Measurements from ENCODE around the gene CIC.
"Not testable (repeated sequence)": the region's sequence is repeated elsewhere in the genome, so short reads cannot be mapped to it uniquely, and the experiment has no call there.

CIC gene

GRCh38 chr19:42253245-42254088 lies 15.6 kb upstream of the CIC start:
- peak; percentile 88 for FAIRE-seq
- TF ChIP-seq POU2F2 (IDR thresholded peaks at IDR 0.05; ENCODE audit: low read depth, low read length) (no peak), SPI1 (IDR thresholded peaks at IDR 0.05; ENCODE audit: low read depth, low read length) (peak; percentile 88), POLR2AphosphoS5 (IDR thresholded peaks at IDR 0.05; ENCODE audit: low read depth, low read length) (peak; percentile 40; the same call in 1 of the 2 replicates)
- peak; percentile 78 for DNase-seq (ENCODE audit: insufficient read length, low spot score)

- TF ChIP-seq POLR2AphosphoS5 (IDR thresholded peaks at IDR 0.05; ENCODE audit: low read depth, low read length), result no peak
- no peak for TF ChIP-seq SPI1 (IDR thresholded peaks at IDR 0.05; ENCODE audit: low read depth, low read length)
- TF ChIP-seq POU2F2 (IDR thresholded peaks at IDR 0.05; ENCODE audit: low read depth, low read length), result no peak
- TF ChIP-seq TAF1 (IDR thresholded peaks at IDR 0.05; ENCODE audit: low read depth, low read length), result no peak
- TF ChIP-seq PAX5 (IDR thresholded peaks at IDR 0.05; ENCODE audit: insufficient read depth, low read length, severe bottlenecking), result no peak
- no peak for TF ChIP-seq POLR2A (IDR thresholded peaks at IDR 0.05; ENCODE audit: low read depth, low read length)
- DNase-seq (ENCODE audit: insufficient read length, low spot score) (peak; percentile 65), FAIRE-seq (peak; percentile 77)
Measured at GRCh38 chr19:42254089-42254849, 14.8 kb upstream of the CIC start.

- peak; percentile 43 for TF ChIP-seq PAX5 (IDR thresholded peaks at IDR 0.05; ENCODE audit: insufficient read depth, low read length, severe bottlenecking)
- no peak for TF ChIP-seq POU2F2 (IDR thresholded peaks at IDR 0.05; ENCODE audit: low read depth, low read length)
- peak; percentile 43; the same call in 1 of the 2 replicates for TF ChIP-seq POLR2A (IDR thresholded peaks at IDR 0.05; ENCODE audit: low read depth, low read length)
- peak; percentile 99 for FAIRE-seq
Measured at GRCh38 chr19:42254850-42255765, 13.9 kb upstream of the CIC start, which contains the start of gene ERF. Gene ERF (minus strand): TSS chr19:42255128. CDS start chr19:42254999, 129 bp downstream.

GRCh38 chr19:42255766-42256745 lies 13.0 kb upstream of the CIC start:
- FAIRE-seq (no peak), DNase-seq (ENCODE audit: insufficient read length, low spot score) (no peak)
- TF ChIP-seq TAF1 (IDR thresholded peaks at IDR 0.05; ENCODE audit: low read depth, low read length) (no peak), SPI1 (IDR thresholded peaks at IDR 0.05; ENCODE audit: low read depth, low read length) (0 out of 2 replicates have a peak, but pooled peaks have one; percentile 15)

More at GRCh38 chr19:42254850-42255765, 13.9 kb upstream of the CIC start, which contains the start of gene ERF:
- DNase-seq (ENCODE audit: insufficient read length, low spot score), result peak; percentile 98

- DNase-seq (ENCODE audit: insufficient read length, low spot score); FAIRE-seq: not testable (repeated sequence)
Measured at GRCh38 chr19:42257842-42258241, 11.2 kb upstream of the CIC start.

- TF ChIP-seq POLR2AphosphoS5 (IDR thresholded peaks at IDR 0.05; ENCODE audit: low read depth, low read length) (no peak), POU2F2 (IDR thresholded peaks at IDR 0.05; ENCODE audit: low read depth, low read length) (no peak), SPI1 (IDR thresholded peaks at IDR 0.05; ENCODE audit: low read depth, low read length) (no peak), PAX5 (IDR thresholded peaks at IDR 0.05; ENCODE audit: insufficient read depth, low read length, severe bottlenecking) (no peak), POLR2A (IDR thresholded peaks at IDR 0.05; ENCODE audit: low read depth, low read length) (no peak), TAF1 (IDR thresholded peaks at IDR 0.05; ENCODE audit: low read depth, low read length) (no peak)
- DNase-seq (ENCODE audit: insufficient read length, low spot score), result no peak
- FAIRE-seq, result no peak
Measured at GRCh38 chr19:42261763-42262162, 7.3 kb upstream of the CIC start.

GRCh38 chr19:42266105-42266504 lies 2.9 kb upstream of the CIC start:
- not testable (repeated sequence) for DNase-seq (ENCODE audit: insufficient read length, low spot score); FAIRE-seq

GRCh38 chr19:42266928-42267603 lies 2.0 kb upstream of the CIC start:
- not testable (repeated sequence) for FAIRE-seq; DNase-seq (ENCODE audit: insufficient read length, low spot score)

- DNase-seq (ENCODE audit: insufficient read length, low spot score), result no peak
- no peak for FAIRE-seq
- TF ChIP-seq PAX5 (IDR thresholded peaks at IDR 0.05; ENCODE audit: insufficient read depth, low read length, severe bottlenecking) (no peak), POLR2AphosphoS5 (IDR thresholded peaks at IDR 0.05; ENCODE audit: low read depth, low read length) (no peak), SPI1 (IDR thresholded peaks at IDR 0.05; ENCODE audit: low read depth, low read length) (no peak), TAF1 (IDR thresholded peaks at IDR 0.05; ENCODE audit: low read depth, low read length) (no peak), POLR2A (IDR thresholded peaks at IDR 0.05; ENCODE audit: low read depth, low read length) (no peak), POU2F2 (IDR thresholded peaks at IDR 0.05; ENCODE audit: low read depth, low read length) (no peak)
Measured at GRCh38 chr19:42267644-42268141, 1.4 kb upstream of the CIC start.
